Activated naive CD8-positive, alpha-beta T cell treated with anti-CD3 and anti-CD28 coated beads, Interleukin-2, amount 10 ng/mL, durations not matched to agents 7 days and 5 days (primary cell): Measurements from ENCODE around the gene AGBL5. TPM values are rescaled to one million over a fixed set of nuclear protein-coding genes. Genes with fewer than 3 reads are reported as not detected.
A peak's percentile ranks its signal among the peaks of the same experiment; 100 is the strongest.

ENCODE experiments used
- ATAC-seq: fragments of 150-1000 bp; cut with Tn5 transposase; one replicate; pipeline ENCODE4 v1.10.0; 2021; ENCODE audit warnings: low read depth, moderate library complexity
- POLR2A ChIA-PET: fragments of 350-600 bp; sonication (Branson Sonifier 250); formaldehyde crosslinking; loops from one replicate; lab custom pipeline; 2021; ENCODE audit warnings: antibody characterized with exemption; lab: Charles Lee
- DNase-seq: peaks from one replicate; pipeline ENCODE4 v3.0.0; 2021
- H3K27ac Mint-ChIP-seq: one replicate; pipeline ENCODE4 v1.8.0; 2022; ENCODE audit warnings: mild to moderate bottlenecking, mixed read lengths
- H3K27me3 Mint-ChIP-seq: one replicate; pipeline ENCODE4 v1.8.0; 2022; ENCODE audit warnings: mild to moderate bottlenecking, moderate library complexity, mixed read lengths
- H3K36me3 Mint-ChIP-seq: one replicate; pipeline ENCODE4 v1.8.0; 2021; ENCODE audit warnings: mild to moderate bottlenecking, mixed read lengths
- H3K4me1 Mint-ChIP-seq: one replicate; pipeline ENCODE4 v1.8.0; 2021; ENCODE audit warnings: mixed read lengths
- H3K4me3 Mint-ChIP-seq: one replicate; pipeline ENCODE4 v1.8.0; 2022; ENCODE audit warnings: mild to moderate bottlenecking, moderate library complexity, mixed read lengths
- H3K9me3 Mint-ChIP-seq: one replicate; pipeline ENCODE4 v1.8.0; 2021; ENCODE audit warnings: mixed read lengths
- total RNA-seq, 2 experiments: library from RNA; stranded (reverse); gene quantifications; one replicate each; pipeline ENCODE4 v1.2.3, GENCODE V29; 2021

AGBL5 gene
- total RNA-seq, 2 experiments from 2014 or later: 14.9 to 18.0 TPM

DNA sequence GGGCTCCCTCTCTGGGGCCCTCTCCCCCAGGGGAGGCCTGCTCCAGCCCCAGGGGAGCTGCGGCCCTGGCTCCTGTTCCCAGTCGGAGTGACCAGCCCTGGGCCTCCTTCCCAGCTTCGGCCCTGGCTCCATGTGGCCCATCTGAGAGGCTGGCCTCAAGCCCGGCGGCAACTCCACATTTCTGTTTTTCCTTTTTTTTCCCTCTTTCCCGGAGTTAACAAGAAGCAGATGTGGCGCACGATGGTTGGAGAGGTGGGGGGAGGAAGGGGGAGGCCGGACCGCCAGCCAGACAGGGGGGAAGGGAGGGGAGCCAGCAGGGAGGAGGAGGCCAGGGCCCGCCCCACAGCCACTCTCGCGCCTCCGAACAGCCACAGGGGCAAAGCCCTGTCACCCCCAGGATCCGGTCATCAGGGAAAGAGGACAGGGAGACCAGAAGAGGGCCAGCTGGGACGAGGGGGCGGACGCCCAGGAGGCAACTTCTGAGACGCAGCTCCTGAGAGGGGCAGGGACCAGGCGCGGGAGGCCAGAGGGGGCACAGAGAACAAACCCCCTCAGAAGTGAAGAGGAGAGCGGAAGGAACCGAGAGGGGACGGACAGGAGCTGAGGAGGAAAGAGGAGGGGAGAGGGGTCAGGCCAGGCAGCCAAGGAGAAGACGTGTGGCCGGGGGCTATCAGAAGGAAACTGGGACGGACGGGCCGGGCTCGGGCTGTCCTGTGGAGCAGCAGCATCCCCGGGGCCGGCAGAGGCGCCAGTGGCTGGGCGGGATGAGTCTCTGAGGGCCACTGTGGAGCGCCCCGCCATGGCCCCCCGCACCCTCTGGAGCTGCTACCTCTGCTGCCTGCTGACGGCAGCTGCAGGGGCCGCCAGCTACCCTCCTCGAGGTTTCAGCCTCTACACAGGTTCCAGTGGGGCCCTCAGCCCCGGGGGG is 27.1 kb downstream of the AGBL5 start, which contains the start of gene EMILIN1:
Gene EMILIN1 (plus strand): TSS at position 349 of the 928 bp plus-strand sequence. CDS start 451 bp downstream, at position 800.
- no peaks in the 10 kb centered on the region for H3K9me3 Mint-ChIP-seq
- ATAC-seq (no peak), DNase-seq (no peak)
- POLR2A ChIA-PET: interaction anchor here (0.7 to 1.9 kb wide), 2 partner anchors 10 to 27 kb away, joined by 3 to 7 read pairs; partner anchors contain the start of gene AGBL5
- no peaks in the 10 kb centered on the region for H3K27me3 Mint-ChIP-seq
- no peak within 1 kb of the TSS for H3K4me3 Mint-ChIP-seq
- peaks cover 3% of the 10 kb centered on the region for H3K36me3 Mint-ChIP-seq
- H3K4me1 Mint-ChIP-seq: peaks cover 41% of the 10 kb centered on the region
- peak within 1 kb of the TSS; percentile 64 for H3K27ac Mint-ChIP-seq

DNA sequence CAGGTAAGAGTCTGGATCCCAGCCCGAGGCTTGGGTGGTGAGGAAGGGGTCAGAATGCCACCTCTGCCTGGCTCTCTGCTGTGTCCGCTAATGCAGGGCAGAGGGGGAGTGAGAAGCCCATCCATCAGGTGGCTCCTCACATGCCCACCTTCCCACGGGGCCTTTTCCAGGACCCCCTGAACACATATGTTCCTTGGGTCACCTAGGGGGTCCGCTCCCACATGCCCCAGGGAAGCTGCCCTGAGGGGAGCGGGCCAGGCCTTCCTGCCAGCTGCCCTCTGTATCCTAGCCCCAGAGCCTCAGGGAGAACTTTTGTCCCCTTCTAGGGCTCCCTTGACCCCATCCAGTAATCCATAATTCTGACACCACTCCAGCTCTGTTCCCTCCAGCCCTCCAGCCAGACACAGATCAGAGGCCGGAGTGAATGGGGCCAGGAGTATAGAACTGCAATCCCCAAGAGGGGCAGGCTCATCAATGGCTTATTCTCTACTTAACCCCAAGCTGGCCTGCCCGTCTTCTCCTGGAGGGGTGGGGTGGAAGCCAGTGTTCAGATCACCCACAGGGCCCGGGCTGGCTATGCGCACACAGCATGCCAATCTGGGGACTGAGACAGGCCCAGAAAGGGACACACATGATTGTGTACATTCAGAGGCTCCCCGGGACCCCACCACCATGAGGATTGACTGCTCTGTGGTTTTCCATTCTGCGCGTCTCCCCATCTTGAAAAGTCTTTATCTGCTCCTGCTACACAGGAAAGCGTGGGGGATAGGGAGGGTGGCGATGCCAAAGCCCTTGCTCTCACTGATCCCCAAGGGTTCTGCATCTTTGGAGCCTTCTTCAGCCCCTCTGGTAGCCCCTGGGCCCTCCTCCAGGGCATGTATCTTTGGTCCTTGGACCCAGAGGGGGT is 28.0 kb downstream of the AGBL5 start:
- H3K4me3 Mint-ChIP-seq: no peak overlapping the region
- POLR2A ChIA-PET: interaction anchor here (10.4 kb wide), 1 partner anchor 6 kb away, joined by 113 read pairs; the partner anchor contains the start of gene OST4
- H3K27me3 Mint-ChIP-seq: no peaks in the 10 kb centered on the region
- ATAC-seq (no peak), DNase-seq (no peak)
- H3K4me1 Mint-ChIP-seq: peaks cover 41% of the 10 kb centered on the region
- no peaks in the 10 kb centered on the region for H3K36me3 Mint-ChIP-seq
- H3K9me3 Mint-ChIP-seq: no peaks in the 10 kb centered on the region
- peak overlapping the region; percentile 56 for H3K27ac Mint-ChIP-seq

DNA sequence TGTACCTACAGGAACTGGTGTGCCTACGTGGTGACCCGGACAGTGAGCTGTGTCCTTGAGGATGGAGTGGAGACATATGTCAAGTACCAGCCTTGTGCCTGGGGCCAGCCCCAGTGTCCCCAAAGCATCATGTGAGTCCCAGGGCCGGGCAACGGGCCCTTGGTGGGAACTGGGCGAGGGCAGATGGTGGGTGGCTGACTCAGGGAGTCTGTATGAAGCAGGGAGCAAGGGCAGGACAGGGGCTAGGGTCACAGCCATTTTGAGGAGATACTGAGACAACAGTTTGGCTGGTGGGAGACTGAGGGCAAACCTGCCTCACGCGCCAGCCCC is 28.6 kb downstream of the AGBL5 start:
- peak overlapping the region; percentile 35 for H3K4me3 Mint-ChIP-seq
- H3K4me1 Mint-ChIP-seq: peaks cover 39% of the 10 kb centered on the region
- peak overlapping the region; percentile 56 for H3K27ac Mint-ChIP-seq

DNA sequence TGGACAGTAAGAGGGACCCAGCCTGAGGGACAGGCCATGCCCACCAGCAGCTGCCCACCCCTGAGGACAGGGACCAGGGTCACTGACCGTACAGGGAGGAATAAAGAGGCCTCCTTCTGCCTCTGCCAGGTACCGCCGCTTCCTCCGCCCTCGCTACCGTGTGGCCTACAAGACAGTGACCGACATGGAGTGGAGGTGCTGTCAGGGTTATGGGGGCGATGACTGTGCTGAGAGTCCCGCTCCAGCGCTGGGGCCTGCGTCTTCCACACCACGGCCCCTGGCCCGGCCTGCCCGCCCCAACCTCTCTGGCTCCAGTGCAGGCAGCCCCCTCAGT is 29.1 kb downstream of the AGBL5 start:
- no peak for DNase-seq
- POLR2A ChIA-PET: interaction anchor here (0.7 to 10.4 kb wide), 7 partner anchors 8 to 1328 kb away, joined by 3 to 113 read pairs (median 4); partner anchors contain the start of genes AGBL5 and OST4
- H3K27ac Mint-ChIP-seq: peak overlapping the region; percentile 98
- ATAC-seq: no peak
- no peaks in the 10 kb centered on the region for H3K27me3 Mint-ChIP-seq
- peak overlapping the region; percentile 82 for H3K4me3 Mint-ChIP-seq
- H3K9me3 Mint-ChIP-seq: no peaks in the 10 kb centered on the region
- H3K36me3 Mint-ChIP-seq: no peaks in the 10 kb centered on the region
- H3K4me1 Mint-ChIP-seq: peaks cover 39% of the 10 kb centered on the region

More for the DNA sequence above, 28.6 kb downstream of the AGBL5 start:
- Mint-ChIP-seq H3K27me3 (no peaks in the 10 kb centered on the region), H3K36me3 (no peaks in the 10 kb centered on the region), H3K9me3 (no peaks in the 10 kb centered on the region)
- POLR2A ChIA-PET: interaction anchor here (10.4 kb wide), 1 partner anchor 7 kb away, joined by 113 read pairs; the partner anchor contains the start of gene OST4
- ATAC-seq (no peak), DNase-seq (no peak)

DNA sequence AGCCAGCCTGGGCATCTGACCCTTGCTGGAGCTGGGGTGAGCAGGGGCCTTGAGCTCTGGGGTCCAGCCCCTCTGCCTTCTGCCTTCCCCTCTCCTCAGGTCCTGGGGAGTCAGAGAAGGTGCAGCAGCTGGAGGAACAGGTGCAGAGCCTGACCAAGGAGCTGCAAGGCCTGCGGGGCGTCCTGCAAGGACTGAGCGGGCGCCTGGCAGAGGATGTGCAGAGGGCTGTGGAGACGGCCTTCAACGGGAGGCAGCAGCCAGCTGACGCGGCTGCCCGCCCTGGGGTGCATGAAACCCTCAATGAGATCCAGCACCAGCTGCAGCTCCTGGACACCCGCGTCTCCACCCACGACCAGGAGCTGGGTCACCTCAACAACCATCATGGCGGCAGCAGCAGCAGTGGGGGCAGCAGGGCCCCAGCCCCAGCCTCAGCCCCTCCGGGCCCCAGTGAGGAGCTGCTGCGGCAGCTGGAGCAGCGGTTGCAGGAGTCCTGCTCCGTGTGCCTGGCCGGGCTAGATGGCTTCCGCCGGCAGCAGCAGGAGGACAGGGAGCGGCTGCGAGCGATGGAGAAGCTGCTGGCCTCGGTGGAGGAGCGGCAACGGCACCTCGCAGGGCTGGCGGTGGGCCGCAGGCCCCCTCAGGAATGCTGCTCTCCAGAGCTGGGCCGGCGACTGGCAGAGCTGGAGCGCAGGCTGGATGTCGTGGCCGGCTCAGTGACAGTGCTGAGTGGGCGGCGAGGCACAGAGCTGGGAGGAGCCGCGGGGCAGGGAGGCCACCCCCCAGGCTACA is 30.7 kb downstream of the AGBL5 start:
- Mint-ChIP-seq H3K9me3 (no peaks in the 10 kb centered on the region), H3K27me3 (no peaks in the 10 kb centered on the region), H3K36me3 (no peaks in the 10 kb centered on the region), H3K4me3 (peak overlapping the region; percentile 82), H3K4me1 (peaks cover 31% of the 10 kb centered on the region), H3K27ac (peak overlapping the region; percentile 98)
- POLR2A ChIA-PET: interaction anchor here (0.6 to 10.4 kb wide), 6 partner anchors 9 to 198 kb away, joined by 3 to 113 read pairs (median 6); partner anchors contain the start of genes AGBL5 and OST4
- no peak for ATAC-seq
- peak; percentile 36 for DNase-seq

DNA sequence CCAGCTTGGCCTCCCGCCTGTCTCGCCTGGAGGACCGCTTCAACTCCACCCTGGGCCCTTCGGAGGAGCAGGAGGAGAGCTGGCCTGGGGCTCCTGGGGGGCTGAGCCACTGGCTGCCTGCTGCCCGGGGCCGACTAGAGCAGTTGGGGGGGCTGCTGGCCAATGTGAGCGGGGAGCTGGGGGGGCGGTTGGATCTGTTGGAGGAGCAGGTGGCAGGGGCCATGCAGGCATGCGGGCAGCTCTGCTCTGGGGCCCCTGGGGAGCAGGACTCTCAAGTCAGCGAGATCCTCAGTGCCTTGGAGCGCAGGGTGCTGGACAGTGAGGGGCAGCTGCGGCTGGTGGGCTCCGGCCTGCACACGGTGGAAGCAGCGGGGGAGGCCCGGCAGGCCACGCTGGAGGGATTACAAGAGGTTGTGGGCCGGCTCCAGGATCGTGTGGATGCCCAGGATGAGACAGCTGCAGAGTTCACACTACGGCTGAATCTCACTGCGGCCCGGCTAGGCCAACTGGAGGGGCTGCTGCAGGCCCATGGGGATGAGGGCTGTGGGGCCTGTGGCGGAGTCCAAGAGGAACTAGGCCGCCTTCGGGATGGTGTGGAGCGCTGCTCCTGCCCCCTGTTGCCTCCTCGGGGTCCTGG is 31.4 kb downstream of the AGBL5 start:
- DNase-seq: no peak

DNA sequence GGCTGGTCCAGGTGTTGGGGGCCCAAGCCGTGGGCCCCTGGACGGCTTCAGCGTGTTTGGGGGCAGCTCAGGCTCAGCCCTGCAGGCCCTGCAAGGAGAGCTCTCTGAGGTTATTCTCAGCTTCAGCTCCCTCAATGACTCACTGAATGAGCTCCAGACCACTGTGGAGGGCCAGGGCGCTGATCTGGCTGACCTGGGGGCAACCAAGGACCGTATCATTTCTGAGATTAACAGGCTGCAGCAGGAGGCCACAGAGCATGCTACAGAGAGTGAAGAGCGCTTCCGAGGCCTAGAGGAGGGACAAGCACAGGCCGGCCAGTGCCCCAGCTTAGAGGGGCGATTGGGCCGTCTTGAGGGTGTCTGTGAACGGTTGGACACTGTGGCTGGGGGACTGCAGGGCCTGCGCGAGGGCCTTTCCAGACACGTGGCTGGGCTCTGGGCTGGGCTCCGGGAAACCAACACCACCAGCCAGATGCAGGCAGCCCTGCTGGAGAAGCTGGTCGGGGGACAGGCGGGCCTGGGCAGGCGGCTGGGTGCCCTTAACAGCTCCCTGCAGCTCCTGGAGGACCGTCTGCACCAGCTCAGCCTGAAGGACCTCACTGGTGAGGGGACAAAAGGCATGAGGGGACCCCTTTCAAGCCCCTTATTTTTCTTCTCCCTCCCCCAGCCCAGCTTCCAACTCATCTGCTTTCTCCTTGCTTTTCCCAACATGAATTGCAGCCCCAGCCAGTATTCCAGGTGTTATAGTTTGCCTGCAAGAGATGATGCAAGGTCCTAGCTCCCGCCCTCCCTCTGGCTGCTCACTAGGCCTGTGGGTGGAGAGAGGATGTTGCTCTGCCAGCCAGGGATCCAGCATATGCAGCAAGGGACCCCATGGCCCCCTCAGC is 32.2 kb downstream of the AGBL5 start:
- POLR2A ChIA-PET: interaction anchor here (7.9 to 10.4 kb wide), 2 partner anchors 11 to 33 kb away, joined by 61 to 113 read pairs; partner anchors contain the start of genes AGBL5 and OST4
- Mint-ChIP-seq H3K9me3 (no peaks in the 10 kb centered on the region), H3K4me3 (no peak overlapping the region), H3K27me3 (no peaks in the 10 kb centered on the region), H3K36me3 (no peaks in the 10 kb centered on the region), H3K4me1 (peaks cover 32% of the 10 kb centered on the region), H3K27ac (peak overlapping the region; percentile 75)
- ATAC-seq (no peak), DNase-seq (no peak)

More for the DNA sequence above, 31.4 kb downstream of the AGBL5 start:
- Mint-ChIP-seq H3K9me3 (no peaks in the 10 kb centered on the region), H3K4me3 (no peak overlapping the region), H3K27me3 (no peaks in the 10 kb centered on the region), H3K4me1 (peaks cover 33% of the 10 kb centered on the region), H3K36me3 (no peaks in the 10 kb centered on the region), H3K27ac (peak overlapping the region; percentile 45)
- POLR2A ChIA-PET: interaction anchor here (0.6 to 10.4 kb wide), 3 partner anchors 10 to 197 kb away, joined by 3 to 113 read pairs (median 61); partner anchors contain the start of genes AGBL5 and OST4
- ATAC-seq: no peak

DNA sequence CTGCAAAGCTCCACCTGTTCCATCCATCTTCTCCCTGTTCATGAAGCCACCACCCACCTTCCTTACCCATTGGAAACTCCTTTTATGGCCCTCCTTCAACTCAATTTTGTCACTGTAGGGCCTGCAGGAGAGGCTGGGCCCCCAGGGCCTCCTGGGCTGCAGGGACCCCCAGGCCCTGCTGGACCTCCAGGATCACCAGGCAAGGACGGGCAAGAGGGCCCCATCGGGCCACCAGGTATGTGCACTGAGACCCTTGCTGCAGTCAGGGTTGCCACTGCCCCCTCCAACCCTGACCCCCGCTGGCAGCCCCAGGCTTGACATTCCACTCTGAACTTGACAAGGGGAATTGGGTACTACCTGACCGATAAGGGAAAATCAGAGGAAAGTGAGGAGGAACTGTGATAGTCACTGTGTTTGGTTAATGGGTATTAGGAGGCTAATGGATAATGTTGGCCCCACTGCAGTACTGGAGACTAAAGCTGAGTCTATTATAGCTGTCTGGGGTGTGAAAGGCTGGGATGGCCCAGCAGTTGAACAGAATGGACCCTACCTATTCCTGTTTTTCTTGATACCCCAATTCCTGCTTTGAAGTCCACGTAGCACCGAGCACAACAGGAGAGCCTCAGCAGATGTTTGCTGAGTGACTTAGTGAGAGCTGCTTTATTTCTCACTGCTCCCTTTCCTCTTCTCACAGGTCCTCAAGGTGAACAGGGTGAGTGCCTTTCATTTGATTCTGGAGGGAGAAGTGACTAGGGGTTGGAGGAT is 33.0 kb downstream of the AGBL5 start:
- POLR2A ChIA-PET: interaction anchor here (7.9 to 10.4 kb wide), 2 partner anchors 11 to 34 kb away, joined by 61 to 113 read pairs; partner anchors contain the start of genes AGBL5 and OST4
- DNase-seq: no peak
- H3K9me3 Mint-ChIP-seq: no peaks in the 10 kb centered on the region
- no peak for ATAC-seq
- no peaks in the 10 kb centered on the region for H3K36me3 Mint-ChIP-seq
- no peaks in the 10 kb centered on the region for H3K27me3 Mint-ChIP-seq
- H3K4me3 Mint-ChIP-seq: peak overlapping the region; percentile 78
- peaks cover 32% of the 10 kb centered on the region for H3K4me1 Mint-ChIP-seq
- peak overlapping the region; percentile 63 for H3K27ac Mint-ChIP-seq

DNA sequence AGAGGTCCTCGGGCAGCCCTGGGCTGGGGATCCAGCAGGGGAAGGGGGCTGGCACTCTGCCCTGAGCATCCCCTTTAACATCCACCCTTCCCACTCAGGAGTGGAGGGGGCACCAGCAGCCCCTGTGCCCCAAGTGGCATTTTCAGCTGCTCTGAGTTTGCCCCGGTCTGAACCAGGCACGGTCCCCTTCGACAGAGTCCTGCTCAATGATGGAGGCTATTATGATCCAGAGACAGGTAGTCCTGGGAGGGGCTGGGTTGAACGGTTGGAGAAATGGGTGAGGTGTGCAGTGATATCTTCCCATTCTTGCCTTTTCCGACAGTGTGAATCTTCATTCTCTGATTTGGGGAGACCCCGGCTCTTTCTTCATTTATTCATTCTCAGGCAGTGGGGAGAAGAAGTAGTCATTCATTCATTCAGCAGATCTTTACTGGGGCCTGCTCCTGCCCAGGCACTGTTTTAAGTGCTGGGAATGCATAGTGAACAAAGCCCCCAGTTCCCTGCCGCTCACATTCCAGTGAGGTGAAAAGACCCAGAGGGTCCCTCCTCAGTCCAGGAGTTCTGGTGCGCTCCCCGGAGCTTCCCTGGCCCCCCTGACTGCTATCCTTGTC is 33.7 kb downstream of the AGBL5 start:
- Mint-ChIP-seq H3K9me3 (no peaks in the 10 kb centered on the region), H3K4me1 (peaks cover 35% of the 10 kb centered on the region), H3K27ac (peak overlapping the region; percentile 63), H3K27me3 (no peaks in the 10 kb centered on the region), H3K4me3 (peak overlapping the region; percentile 78), H3K36me3 (no peaks in the 10 kb centered on the region)
- DNase-seq (no peak), ATAC-seq (no peak)
- POLR2A ChIA-PET: interaction anchor here (0.6 to 10.4 kb wide), 4 partner anchors 8 to 59 kb away, joined by 4 to 113 read pairs (median 33); partner anchors contain the start of genes AGBL5 and OST4

DNA sequence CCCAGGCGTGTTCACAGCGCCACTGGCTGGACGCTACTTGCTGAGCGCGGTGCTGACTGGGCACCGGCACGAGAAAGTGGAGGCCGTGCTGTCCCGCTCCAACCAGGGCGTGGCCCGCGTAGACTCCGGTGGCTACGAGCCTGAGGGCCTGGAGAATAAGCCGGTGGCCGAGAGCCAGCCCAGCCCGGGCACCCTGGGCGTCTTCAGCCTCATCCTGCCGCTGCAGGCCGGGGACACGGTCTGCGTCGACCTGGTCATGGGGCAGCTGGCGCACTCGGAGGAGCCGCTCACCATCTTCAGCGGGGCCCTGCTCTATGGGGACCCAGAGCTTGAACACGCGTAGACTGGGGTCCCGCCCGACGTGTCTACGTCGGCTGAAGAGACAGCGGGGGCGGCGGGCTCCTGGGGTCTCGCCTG is 34.2 kb downstream of the AGBL5 start:
- POLR2A ChIA-PET: interaction anchor here (0.6 to 10.4 kb wide), 4 partner anchors 9 to 59 kb away, joined by 4 to 113 read pairs (median 33); partner anchors contain the start of genes AGBL5 and OST4
- no peak for DNase-seq
- H3K4me3 Mint-ChIP-seq: peak overlapping the region; percentile 78
- peak overlapping the region; percentile 63 for H3K27ac Mint-ChIP-seq
- no peaks in the 10 kb centered on the region for H3K27me3 Mint-ChIP-seq
- peaks cover 34% of the 10 kb centered on the region for H3K4me1 Mint-ChIP-seq
- ATAC-seq: peak; percentile 6
- H3K36me3 Mint-ChIP-seq: no peaks in the 10 kb centered on the region
- no peaks in the 10 kb centered on the region for H3K9me3 Mint-ChIP-seq
